Testis (tissue), 3 donors: Measurements from ENCODE around the gene MPHOSPH6. TPM values are rescaled to one million over a fixed set of nuclear protein-coding genes. Genes with fewer than 3 reads are reported as not detected.
"Not testable (repeated sequence)": the region's sequence is repeated elsewhere in the genome, so short reads cannot be mapped to it uniquely, and the experiment has no call there.

Experiments used
- DNase-seq: peaks from one replicate; pipeline ENCODE4 v3.0.0-alpha.2; 2019
- H3K27ac ChIP-seq, 2 donors: fragments of 200-600 bp; sonication (generic); one replicate each; pipeline ENCODE4 v1.5.1; 2019
- H3K27me3 ChIP-seq: fragments of 200-600 bp; sonication (generic); one replicate; pipeline ENCODE4 v1.5.1; 2019
- H3K36me3 ChIP-seq: fragments of 200-600 bp; sonication (generic); one replicate; pipeline ENCODE4 v1.5.1; 2017; ENCODE audit warnings: low read depth; ENCODE audit errors: missing control alignments
- H3K4me1 ChIP-seq: fragments of 200-600 bp; sonication (generic); one replicate; pipeline ENCODE4 v1.5.1; 2019
- H3K4me3 ChIP-seq, 2 donors: fragments of 200-600 bp; sonication (generic); one replicate each; pipeline ENCODE4 v1.5.1; 2017 to 2019
- H3K9me3 ChIP-seq: fragments of 200-600 bp; sonication (generic); one replicate; pipeline ENCODE4 v1.5.1; 2017
- POLR2A ChIP-seq: fragments of 450-650 bp; IDR thresholded peaks from one replicate; pipeline ENCODE4 v1.6.1; 2017; ENCODE audit warnings: antibody characterized with exemption, mild to moderate bottlenecking, moderate library complexity
- WGBS, 2 donors: methylation state at CpG; one replicate each; pipeline ENCODE4 v1.1.5; 2018; 5-methylcytosine and 5-hydroxymethylcytosine counted together
- intact Hi-C: fragments of 100-400 bp; cut with DNase I; formaldehyde crosslinking; loops from one replicate; pipeline ENCODE4 v1.15.1; 2023; ENCODE audit warnings: low total_unique reads
- polyA plus RNA-seq: library from polyadenylated mRNA; stranded (reverse); fragments of 350-450 nt; fragmentation: Illumina TruSeq; extraction: RNeasy Lipid Tissue Mini Kit (QIAGEN cat#74804); gene quantifications from one replicate; pipeline ENCODE4 v1.2.3, GENCODE V29; 2014; ENCODE audit warnings: low read depth, low replicate concordance; ENCODE audit not compliant: insufficient read depth
- total RNA-seq, 2 donors: library from RNA; depleted of rRNA; stranded (reverse); fragments of >200 nt; gene quantifications; one replicate each; pipeline ENCODE4 v1.2.3, GENCODE V29; 2016
- TF ChIP-seq, protein P1 (sequence below), 3 experiments: fragments of 450-650 bp in 2 of 3; fragments of 200-600 bp in 1 of 3; sonication (generic) in 1 of 3; IDR thresholded peaks; one replicate each; pipeline ENCODE4 v1.5.1; 2016 to 2019; ENCODE audit warnings: antibody characterized with exemption in 3 of 3, mild to moderate bottlenecking in 2 of 3, moderate library complexity in 1 of 3

Gene MPHOSPH6
- total and polyA plus RNA-seq, 3 donors from 2014 or later, result 22.0 to 52.3 (median 22.7) TPM

GRCh38 chr16:82118749-82119148 is 51.3 kb downstream of the MPHOSPH6 start:
- H3K9me3 ChIP-seq, result no peaks in the 10 kb centered on the region
- no peaks in the 10 kb centered on the region for H3K27me3 ChIP-seq
- no peak overlapping the region for H3K4me3 ChIP-seq
- H3K4me1 ChIP-seq, result no peaks in the 10 kb centered on the region
- H3K36me3 ChIP-seq, result no peaks in the 10 kb centered on the region
- intact Hi-C loops, result no loop called here
- DNase-seq, result no peak
- H3K27ac ChIP-seq, result no peak overlapping the region
- TF ChIP-seq POLR2A, result no peak
- TF ChIP-seq, protein P1, sequence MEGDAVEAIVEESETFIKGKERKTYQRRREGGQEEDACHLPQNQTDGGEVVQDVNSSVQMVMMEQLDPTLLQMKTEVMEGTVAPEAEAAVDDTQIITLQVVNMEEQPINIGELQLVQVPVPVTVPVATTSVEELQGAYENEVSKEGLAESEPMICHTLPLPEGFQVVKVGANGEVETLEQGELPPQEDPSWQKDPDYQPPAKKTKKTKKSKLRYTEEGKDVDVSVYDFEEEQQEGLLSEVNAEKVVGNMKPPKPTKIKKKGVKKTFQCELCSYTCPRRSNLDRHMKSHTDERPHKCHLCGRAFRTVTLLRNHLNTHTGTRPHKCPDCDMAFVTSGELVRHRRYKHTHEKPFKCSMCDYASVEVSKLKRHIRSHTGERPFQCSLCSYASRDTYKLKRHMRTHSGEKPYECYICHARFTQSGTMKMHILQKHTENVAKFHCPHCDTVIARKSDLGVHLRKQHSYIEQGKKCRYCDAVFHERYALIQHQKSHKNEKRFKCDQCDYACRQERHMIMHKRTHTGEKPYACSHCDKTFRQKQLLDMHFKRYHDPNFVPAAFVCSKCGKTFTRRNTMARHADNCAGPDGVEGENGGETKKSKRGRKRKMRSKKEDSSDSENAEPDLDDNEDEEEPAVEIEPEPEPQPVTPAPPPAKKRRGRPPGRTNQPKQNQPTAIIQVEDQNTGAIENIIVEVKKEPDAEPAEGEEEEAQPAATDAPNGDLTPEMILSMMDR (IDR thresholded peaks at IDR 0.05), result no peak
- WGBS, 2 donors, result 92 to 95% methylated on average over 2 of the region's 2 CpGs

GRCh38 chr16:82116535-82116934 is 53.5 kb downstream of the MPHOSPH6 start:
- 81 to 83% methylated on average over 1 of the region's 1 CpG for WGBS, 2 donors
- H3K4me3 ChIP-seq, result no peak overlapping the region
- intact Hi-C loops, result no loop called here

DNA sequence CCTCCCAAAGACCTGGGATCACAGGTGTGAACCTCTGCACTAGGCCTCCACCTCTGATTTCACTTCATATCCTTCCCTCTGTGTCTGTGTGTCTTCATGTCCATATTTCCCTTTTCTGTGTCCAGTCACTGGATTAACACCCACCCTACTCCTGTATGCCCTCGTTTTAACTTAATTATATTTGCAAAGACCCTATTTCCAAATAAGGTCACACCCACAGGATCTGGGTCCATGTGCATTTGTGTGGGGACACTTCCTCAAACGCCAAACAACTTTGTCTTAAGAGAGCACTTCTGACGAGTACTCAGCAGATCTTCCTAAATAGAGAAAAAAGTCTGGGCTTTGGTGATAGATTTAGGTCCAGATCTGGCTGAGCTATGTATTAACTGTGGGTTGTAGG is 56.3 kb downstream of the MPHOSPH6 start:
- DNase-seq, result no peak
- intact Hi-C loops, result no loop called here
- TF ChIP-seq POLR2A, result no peak
- Histone ChIP-seq H3K4me1 (no peaks in the 10 kb centered on the region), H3K36me3 (no peaks in the 10 kb centered on the region), H3K27me3 (no peaks in the 10 kb centered on the region), H3K4me3 (no peak overlapping the region), H3K27ac (no peak overlapping the region), H3K9me3 (no peaks in the 10 kb centered on the region)
- 66 to 74% methylated on average over 3 of the region's 3 CpGs for WGBS, 2 donors

More at GRCh38 chr16:82116535-82116934, 53.5 kb downstream of the MPHOSPH6 start:
- no peak for TF ChIP-seq POLR2A
- TF ChIP-seq, protein P1 (IDR thresholded peaks at IDR 0.05), result no peak
- no peaks in the 10 kb centered on the region for H3K4me1 ChIP-seq
- H3K36me3 ChIP-seq, result no peaks in the 10 kb centered on the region
- no peaks in the 10 kb centered on the region for H3K27me3 ChIP-seq
- no peaks in the 10 kb centered on the region for H3K9me3 ChIP-seq
- H3K27ac ChIP-seq, result no peak overlapping the region
- no peak for DNase-seq

GRCh38 chr16:82111944-82112343 is 58.1 kb downstream of the MPHOSPH6 start:
- intact Hi-C loops, result no loop called here
- Histone ChIP-seq H3K27me3 (no peaks in the 10 kb centered on the region), H3K36me3 (no peaks in the 10 kb centered on the region), H3K9me3 (no peaks in the 10 kb centered on the region), H3K4me1 (no peaks in the 10 kb centered on the region), H3K27ac (no peak overlapping the region), H3K4me3 (no peak overlapping the region)
- TF ChIP-seq, protein P1 (IDR thresholded peaks at IDR 0.05), result no peak
- no peak for TF ChIP-seq POLR2A
- no peak for DNase-seq
- WGBS, 2 donors, result 78 to 84% methylated on average over 2 of the region's 2 CpGs

- H3K27ac ChIP-seq, H3K4me3 ChIP-seq: not testable (repeated sequence)
- 79% methylated on average over 3 of the region's 3 CpGs for WGBS, 2 donors
Measured at GRCh38 chr16:82109266-82109665, 60.8 kb downstream of the MPHOSPH6 start.

GRCh38 chr16:82108774-82109173 is 61.2 kb downstream of the MPHOSPH6 start:
- no peaks in the 10 kb centered on the region for H3K36me3 ChIP-seq
- H3K4me3 ChIP-seq, result no peak overlapping the region
- DNase-seq, result no peak
- no peaks in the 10 kb centered on the region for H3K4me1 ChIP-seq
- no peaks in the 10 kb centered on the region for H3K9me3 ChIP-seq
- no peaks in the 10 kb centered on the region for H3K27me3 ChIP-seq
- WGBS, 2 donors, result 89 to 91% methylated on average over 6 of the region's 6 CpGs
- intact Hi-C loops, result no loop called here
- TF ChIP-seq, protein P1 (IDR thresholded peaks at IDR 0.05), result no peak
- TF ChIP-seq POLR2A, result no peak
- no peak overlapping the region for H3K27ac ChIP-seq

More at GRCh38 chr16:82109266-82109665, 60.8 kb downstream of the MPHOSPH6 start:
- H3K36me3 ChIP-seq, intact Hi-C loops, DNase-seq, H3K4me1 ChIP-seq, H3K9me3 ChIP-seq, H3K27me3 ChIP-seq: not testable (repeated sequence)
